Stimulated activated CD4-positive, alpha-beta T cell treated with anti-CD3 and anti-CD28 coated beads, Interleukin-2, amount 100 ng/mL, for 4 hours (primary cell): ENCODE results near the gene PUSL1.

Experiments
- DNase-seq: peaks from one replicate; pipeline ENCODE4 v3.0.0-alpha.2; 2020; ENCODE audit warnings: low read depth

The PUSL1 gene

GRCh38 chr1:1354271-1355247 lies 46.2 kb downstream of the PUSL1 start:
- no peak for DNase-seq

- DNase-seq: no peak
Observed at GRCh38 chr1:1355416-1355815, 47.0 kb downstream of the PUSL1 start.

GRCh38 chr1:1356166-1356795 lies 47.9 kb downstream of the PUSL1 start:
- no peak for DNase-seq

- DNase-seq: no peak
Observed at GRCh38 chr1:1356796-1357401, 48.5 kb downstream of the PUSL1 start.

GRCh38 chr1:1357871-1358432 lies 49.6 kb downstream of the PUSL1 start:
- no peak for DNase-seq

- DNase-seq: no peak
Observed at GRCh38 chr1:1358433-1359271, 50.3 kb downstream of the PUSL1 start, which contains the start of gene MXRA8. Gene MXRA8, minus strand, starts transcription at chr1:1358555. Its CDS starts 51 bp downstream, at chr1:1358504.

GRCh38 chr1:1359308-1359663 lies 50.9 kb downstream of the PUSL1 start:
- DNase-seq: no peak

- no peak for DNase-seq
Observed at GRCh38 chr1:1359664-1360468, 51.5 kb downstream of the PUSL1 start.

- no peak for DNase-seq
Observed at GRCh38 chr1:1360506-1361169, 52.2 kb downstream of the PUSL1 start.
